ENCODE data around the gene MANSC4.

MANSC4 gene

GRCh38 chr12:27779920-27780611 lies at the start of gene MANSC4, which contains the start of gene KLHL42:
TSS of gene MANSC4 (minus strand) at chr12:27780236. CDS start at chr12:27771276, 8,960 bp downstream.
TSS of gene KLHL42 (plus strand) at chr12:27780233. CDS start at chr12:27780331, 98 bp downstream.
- DNase-seq (ENCODE audit: low read depth, low spot score): no peak

GRCh38 chr12:27828196-27828595 lies 48.2 kb upstream of the MANSC4 start:
- no peak for DNase-seq (ENCODE audit: low read depth, low spot score)

- DNase-seq (ENCODE audit: low read depth, low spot score): no peak
Observed at GRCh38 chr12:27826076-27826475, 46.0 kb upstream of the MANSC4 start.

DNA sequence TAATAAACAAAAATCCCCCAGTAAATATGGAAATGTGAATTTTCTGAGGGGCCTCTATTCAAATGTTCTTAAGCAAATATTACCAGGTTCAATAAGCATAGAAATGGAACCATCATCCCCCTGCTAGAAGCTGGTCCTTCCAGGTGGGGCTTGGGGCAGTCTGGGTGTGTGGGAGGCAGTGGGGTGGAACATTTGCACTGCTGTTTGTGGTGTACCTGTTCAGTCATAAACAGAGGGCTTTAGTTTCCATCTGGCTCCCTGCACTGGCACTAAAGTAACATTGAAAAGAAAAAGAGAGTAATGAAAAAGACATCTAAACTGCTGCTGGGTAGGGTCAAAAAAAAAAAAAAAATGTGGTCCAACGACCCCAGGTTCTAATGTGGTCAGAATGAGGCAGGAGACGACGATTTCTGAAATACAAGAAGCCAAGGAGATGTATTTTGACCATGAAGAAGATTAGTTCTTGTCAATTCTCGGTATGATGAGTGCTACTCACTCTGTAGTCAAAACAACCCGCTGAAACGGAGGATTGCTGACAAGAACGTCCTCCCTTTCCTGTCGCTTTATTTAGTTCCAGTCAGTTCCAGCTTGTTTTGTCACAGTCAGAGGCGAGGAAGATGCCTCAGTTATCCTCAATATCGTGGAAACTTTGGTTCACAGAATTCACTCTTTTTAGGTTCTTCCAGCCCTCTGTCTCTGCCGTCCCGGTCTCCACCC lies 44.2 kb upstream of the MANSC4 start:
- DNase-seq (ENCODE audit: low read depth, low spot score): no peak

GRCh38 chr12:27823038-27823437 lies 43.0 kb upstream of the MANSC4 start:
- DNase-seq (ENCODE audit: low read depth, low spot score): no peak

DNA sequence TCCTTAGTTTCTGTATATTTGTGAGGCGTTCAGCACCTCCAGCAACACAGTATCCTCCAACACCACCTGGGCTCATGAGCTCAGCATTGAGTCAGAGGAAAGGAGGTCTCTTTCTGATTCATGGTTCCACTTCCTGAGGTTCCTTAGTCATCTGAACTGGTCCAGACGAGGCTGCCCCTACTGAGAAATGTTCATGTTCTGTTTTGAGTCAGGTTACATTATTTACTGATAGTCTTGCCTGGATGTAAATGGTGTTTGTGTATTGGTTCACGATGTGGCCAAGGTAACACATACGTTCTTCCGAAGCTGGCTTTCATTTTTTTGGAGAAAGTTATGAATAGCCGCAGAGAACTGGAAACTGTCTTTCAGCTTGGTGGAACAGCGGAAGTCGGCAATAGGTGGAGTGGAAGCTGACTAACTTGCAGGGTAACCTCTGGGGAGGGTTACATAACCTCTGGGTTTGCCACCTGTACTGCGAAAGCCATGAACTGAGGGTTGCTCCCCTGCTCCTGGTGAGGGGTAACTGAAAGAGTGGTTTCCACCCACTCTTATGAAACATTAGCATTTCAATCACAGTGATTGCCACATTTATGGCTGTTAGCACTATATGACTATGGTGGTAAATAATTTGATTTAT lies 42.2 kb upstream of the MANSC4 start:
- no peak for DNase-seq (ENCODE audit: low read depth, low spot score)

DNA sequence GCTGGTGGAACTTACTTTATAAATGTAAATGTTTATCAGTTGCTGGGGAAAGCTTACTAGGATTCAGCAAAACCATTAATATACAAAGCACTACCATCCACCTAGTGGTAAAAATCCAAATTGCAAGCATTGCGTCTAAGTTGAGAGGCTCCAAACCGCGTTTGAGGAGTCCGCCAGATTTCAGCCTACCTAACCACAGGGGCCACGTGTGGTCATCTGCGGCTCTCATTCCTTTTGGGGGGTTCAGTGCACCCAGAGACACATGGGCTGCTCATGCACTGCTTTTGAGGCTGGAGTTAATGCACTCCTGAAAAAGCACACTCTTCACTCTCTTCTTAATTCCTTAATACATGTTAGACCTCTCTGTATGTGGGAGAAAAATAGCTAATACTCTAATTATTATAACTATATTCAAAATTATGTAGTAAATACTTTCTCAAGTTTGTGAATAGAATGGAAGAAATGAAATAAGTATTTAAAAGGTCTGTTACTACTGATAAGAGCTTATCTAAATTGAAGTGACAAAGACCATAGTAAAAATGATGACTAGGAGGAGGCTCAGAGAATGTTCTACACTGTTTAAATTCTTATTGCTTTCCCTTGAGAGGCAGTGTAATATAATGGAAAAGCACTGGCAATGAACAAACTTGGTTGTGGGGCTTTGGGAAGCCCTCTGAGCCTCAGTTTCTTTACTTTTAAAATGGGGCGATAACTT lies 41.4 kb upstream of the MANSC4 start:
- peak; percentile 47 for DNase-seq (ENCODE audit: low read depth, low spot score)

GRCh38 chr12:27820564-27820963 lies 40.5 kb upstream of the MANSC4 start:
- DNase-seq (ENCODE audit: low read depth, low spot score): no peak

- DNase-seq (ENCODE audit: low read depth, low spot score): no peak
Observed at GRCh38 chr12:27818401-27818918, 38.4 kb upstream of the MANSC4 start.

DNA sequence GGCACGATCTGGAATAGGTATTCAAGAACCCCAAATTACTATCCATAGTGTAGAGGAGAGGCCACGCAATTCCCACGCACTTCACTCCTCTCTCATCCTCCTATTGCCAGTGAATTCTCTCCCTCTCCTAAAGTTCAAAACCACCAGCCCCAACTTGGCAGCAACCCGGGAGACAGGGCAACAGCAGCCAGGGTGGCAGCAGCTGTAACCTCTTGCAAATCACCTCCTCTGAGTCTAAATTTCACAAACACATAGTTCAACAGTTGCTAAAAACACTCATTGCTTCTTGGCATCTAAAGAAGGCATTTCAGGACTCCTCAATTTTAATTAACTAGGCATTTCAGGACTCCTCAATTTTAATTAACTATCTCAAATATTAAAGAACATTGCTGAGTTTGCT lies 37.7 kb upstream of the MANSC4 start:
- no peak for DNase-seq (ENCODE audit: low read depth, low spot score)

GRCh38 chr12:27814851-27815591 lies 35.0 kb upstream of the MANSC4 start:
- DNase-seq (ENCODE audit: low read depth, low spot score): no peak

DNA sequence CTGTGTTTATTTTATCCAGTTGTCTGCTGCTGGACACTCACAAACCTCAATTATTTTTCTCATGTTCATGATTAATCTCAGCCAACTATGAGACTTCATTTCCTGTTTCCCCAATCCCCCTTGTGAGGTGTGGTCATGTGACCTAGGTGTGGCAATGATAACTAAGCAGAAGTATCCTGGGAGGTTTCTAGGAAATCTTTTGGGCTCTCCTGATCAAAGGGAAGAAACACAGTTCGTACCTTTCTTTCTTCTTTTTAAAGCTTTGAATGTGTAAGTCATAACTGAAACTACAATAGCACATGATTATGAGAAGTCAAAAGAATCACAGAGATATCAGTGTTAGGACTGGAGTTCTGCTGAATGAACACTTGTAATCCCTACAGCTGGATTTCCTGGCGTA lies 34.4 kb upstream of the MANSC4 start:
- DNase-seq (ENCODE audit: low read depth, low spot score): no peak

DNA sequence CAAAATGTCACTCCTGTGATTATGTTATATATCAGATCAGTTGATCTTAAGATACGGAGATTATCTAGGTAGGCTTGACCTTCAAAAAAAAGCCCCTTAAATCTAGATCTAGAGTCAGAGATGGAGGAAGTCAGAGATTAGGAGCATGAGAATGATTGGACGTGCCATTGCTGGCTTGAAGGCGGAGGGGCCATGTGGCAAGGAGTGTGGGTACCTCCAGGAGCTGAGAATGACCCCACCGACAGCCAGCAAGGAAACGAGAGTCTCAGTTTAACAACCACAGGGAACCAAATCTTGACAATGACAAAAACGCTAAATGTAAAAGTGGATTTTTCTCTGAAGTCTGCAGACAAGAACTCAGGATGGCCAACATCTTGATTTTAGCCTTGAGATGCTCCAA lies 32.5 kb upstream of the MANSC4 start:
- no peak for DNase-seq (ENCODE audit: low read depth, low spot score)

- no peak for DNase-seq (ENCODE audit: low read depth, low spot score)
Observed at GRCh38 chr12:27810756-27811155, 30.7 kb upstream of the MANSC4 start.

GRCh38 chr12:27808841-27809240 lies 28.8 kb upstream of the MANSC4 start:
- DNase-seq (ENCODE audit: low read depth, low spot score): no peak

DNA sequence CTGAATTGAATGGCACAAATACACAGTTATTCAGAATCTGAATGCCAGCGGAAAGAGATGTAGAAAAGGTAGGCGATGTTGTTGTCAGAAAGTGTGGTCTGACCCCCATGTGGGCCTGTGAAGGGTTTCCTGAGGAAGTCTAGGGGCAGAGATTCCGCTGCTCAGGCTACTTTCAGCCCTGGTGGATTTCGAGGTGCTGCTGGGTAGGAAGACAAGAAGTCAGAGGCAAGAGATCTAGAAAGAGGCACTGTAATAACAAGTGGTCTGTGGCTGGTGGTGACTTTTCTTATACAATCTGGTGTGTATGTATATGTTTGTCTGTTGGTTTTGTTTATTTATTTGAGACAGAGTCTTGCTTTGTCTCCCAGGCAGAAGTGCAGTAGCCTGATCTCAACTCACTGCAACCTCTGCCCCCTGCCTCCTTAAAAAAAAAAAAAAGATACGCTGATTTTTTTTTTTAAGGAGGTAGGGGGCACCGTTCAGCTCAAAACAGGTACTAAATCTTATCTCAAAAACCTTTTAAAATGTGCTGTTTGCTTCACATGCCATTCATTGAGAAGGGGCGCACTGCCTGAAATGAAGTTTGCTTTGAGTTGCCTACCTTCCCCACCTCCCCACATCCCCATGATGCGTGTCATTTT lies 27.1 kb upstream of the MANSC4 start:
- DNase-seq (ENCODE audit: low read depth, low spot score): no peak

- DNase-seq (ENCODE audit: low read depth, low spot score): no peak
Observed at GRCh38 chr12:27806259-27806658, 26.2 kb upstream of the MANSC4 start.

GRCh38 chr12:27805238-27805637 lies 25.2 kb upstream of the MANSC4 start:
- DNase-seq (ENCODE audit: low read depth, low spot score): no peak

DNA sequence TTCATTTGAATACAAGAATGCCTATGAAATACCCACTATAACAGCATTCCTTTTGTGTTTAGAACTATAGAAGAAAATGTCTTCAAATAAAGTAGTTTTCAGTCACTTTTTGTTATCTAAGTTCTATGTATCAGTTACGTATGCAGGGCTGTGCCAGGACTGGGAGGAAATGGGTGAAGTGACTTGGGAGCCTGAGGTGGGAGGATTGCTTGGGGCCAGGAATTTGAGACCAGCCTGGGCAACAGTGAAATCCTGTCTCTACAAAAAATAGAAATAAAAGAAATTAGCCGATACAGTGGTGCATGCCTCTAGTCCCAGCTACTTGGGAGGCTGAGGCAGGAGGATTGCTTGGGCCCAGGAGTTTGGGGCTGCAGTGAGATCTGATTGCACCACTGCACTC lies 22.9 kb upstream of the MANSC4 start:
- no peak for DNase-seq (ENCODE audit: low read depth, low spot score)

DNA sequence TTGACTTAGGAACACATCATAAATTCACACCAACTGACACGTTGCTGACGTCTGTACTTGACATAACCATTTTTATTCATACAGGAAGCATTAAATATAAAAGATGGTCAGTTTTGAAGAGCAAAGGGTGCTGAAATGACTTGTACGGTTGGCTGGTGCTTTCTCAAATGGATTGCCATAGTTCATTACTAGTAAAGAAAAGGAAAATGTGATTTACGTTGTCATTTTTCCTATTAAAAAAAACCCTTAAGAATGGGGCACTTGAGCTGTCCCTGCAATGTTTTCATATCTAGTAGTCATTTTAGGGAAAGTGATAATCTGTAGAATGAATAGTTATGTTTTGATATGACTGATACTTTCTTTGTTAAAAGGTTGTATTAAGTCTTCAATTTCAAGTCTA lies 22.5 kb upstream of the MANSC4 start:
- DNase-seq (ENCODE audit: low read depth, low spot score): no peak

- no peak for DNase-seq (ENCODE audit: low read depth, low spot score)
Observed at GRCh38 chr12:27801630-27802029, 21.6 kb upstream of the MANSC4 start.
